ENCODE results near the gene LBR.

GRCh38 chr1:225470211-225471108, 42.6 kb upstream of the LBR start:
- no peak for TF ChIP-seq CTCF (IDR thresholded peaks at IDR 0.05; ENCODE audit: low read length)
- TF ChIP-seq EZH2 (IDR thresholded peaks at IDR 0.05; ENCODE audit: borderline replicate concordance, low read length): no peak

Measured in OCI-LY1 (cell line).